ENCODE data around the gene NHLH2.

Gene NHLH2

DNA sequence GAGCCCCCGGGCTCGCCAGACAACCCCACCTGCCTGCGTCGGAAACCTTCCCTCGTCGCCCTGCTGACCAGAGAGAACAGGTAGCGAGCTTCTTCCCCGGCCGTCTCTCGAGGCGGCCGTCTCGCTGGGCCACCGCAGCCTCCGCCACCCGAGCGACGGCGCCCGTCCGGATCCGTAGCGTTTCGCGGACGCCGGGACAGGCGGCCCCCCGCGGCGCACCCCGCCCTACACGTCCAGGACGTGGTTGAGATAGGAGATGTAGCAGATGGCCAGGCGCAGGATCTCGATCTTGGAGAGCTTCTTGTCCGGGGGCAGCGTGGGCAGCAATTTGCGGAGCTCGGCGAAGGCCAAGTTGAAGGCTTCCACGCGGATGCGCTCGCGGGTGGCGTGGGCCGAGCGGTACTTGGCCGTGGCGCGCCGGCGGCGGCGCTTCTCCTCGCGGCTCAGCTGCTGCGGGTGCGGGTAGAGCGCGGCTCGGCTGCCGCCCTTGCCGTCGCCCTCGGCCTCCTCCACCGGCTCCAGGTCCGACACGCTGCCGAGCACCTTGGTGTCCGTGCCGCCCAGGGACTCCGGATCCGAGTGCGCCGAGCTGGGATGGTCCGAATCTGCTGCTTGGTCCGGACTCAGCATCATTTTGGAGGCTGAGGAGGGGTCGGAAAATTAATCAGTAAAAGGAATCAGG is 3.0 kb downstream of the NHLH2 start:
- DNase-seq: no peak

DNA sequence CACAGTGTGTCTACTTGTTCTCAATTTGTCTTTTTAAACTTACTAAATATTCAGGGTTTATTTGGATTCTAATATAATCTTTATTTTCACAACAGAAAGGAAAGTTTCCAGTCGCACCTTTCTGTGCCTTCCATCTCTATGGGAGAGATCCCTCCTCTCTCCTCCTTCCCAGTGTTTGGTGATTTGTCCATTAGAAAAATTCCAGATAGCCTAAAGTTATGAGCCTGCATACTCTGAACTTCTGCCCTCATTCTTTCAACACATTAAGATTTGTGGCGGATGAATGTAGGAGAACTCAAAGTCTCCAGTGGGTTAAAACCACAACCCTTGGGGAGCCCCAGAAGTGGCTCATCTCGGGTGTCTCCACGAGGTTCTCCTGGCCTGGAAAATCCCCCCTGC is 3.6 kb downstream of the NHLH2 start:
- no peak for DNase-seq

DNA sequence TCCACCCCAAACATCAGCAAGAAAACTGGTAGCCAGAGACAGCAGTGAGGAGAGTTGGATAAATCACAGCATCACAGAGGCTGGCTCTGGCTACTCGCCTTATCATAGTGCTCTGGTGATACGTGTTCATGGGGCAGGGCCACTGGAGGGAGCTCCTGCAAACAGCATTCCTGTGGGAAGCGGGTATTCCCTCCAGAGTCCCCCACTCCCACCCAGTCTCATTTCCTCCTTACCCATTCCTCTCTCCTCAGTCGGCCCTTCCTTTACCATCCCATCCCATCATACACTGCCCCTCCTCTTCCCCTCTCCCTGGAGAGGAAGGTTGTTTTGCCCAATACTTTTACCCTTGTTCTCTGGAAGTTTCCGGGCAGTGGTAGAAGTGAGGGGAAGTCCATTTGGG is 7.1 kb downstream of the NHLH2 start:
- DNase-seq: no peak

DNA sequence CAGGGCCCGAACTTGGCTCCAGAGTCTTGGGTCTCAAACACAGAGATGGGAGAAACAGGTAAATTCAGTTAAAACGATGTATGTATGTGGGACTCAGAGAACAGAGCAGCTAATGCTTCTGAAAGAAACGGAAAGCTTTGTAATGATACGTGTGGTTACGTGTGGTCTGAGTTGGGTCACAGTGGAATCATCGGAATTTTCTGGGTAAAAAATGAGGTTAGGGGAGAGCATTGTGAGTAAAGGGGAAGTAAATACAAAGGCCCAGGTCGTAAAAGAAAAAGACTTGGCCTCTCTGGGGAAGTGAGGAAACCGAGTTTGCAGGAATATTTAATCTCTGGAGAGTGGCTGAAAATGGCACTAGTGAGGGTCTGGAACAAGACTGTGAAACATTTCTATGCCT is 8.3 kb downstream of the NHLH2 start:
- no peak for DNase-seq

DNA sequence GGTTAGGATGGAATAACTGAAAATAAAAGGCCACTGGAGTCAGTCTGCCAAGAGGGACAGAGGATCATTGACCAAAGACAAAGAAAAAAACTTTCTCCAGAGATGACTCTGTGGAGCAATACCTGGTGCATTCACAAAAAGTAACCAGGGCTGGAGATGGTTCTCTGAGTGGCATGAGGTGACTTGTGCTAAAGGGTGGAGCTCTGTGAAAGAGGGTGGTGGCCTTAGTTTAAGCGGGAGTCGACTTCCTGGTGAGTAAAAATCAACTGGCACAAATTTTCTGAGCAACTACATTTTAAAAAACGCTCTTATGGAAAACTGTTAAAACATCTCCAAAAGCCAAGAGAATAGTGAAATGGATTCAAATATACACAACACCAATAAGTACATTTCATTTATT is 10.0 kb downstream of the NHLH2 start:
- no peak for DNase-seq

DNA sequence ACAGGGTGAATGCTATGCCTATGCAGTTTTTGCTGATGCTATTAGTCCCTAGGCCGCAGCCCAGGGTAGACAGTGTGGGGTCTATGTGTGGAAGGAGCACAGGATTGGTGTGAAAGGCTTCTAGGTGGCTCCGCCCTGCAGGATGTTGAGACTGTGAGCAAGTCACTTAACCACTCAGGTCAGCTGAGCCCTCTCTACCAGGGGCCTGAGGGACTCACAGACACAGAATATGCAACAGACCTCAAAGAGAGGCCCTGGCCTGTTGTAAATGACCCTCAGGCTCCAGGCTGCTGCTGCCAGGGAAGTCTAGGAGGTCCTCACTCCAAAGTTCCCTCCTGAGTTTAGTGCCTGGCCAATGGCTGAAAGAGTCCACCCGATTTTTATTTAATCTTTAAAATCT is 11.0 kb downstream of the NHLH2 start:
- DNase-seq: no peak

DNA sequence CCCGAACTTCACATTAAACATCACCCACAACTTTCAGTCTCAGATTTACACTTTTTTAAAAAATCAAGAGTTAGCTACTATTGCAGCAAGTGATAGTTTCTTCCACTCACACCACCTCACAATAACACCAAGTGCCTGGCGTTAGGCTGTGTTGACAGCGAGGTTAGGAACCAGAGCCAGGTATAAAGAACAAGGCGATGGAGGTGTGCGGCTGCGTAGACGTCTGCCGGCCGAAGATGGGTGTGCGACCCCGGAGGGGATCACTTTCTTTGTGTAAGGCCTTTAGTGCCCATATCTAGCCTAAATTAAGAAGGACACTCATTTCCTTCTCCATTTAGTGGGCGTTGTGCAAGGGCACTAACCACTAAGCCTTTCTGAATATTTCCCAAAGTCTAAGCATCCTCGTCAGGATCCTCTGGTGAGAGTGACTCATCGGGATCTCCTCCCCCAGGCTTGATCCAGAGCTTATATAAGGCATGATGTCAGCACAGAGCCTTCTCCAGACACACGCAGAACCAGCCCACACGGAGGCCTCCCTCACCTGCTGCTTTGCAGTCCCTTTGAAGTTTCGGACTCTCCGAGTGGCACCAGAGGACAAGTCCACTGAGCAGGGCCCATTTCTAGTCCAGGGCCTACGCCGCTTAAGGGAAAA is 11.8 kb downstream of the NHLH2 start:
- DNase-seq: no peak

DNA sequence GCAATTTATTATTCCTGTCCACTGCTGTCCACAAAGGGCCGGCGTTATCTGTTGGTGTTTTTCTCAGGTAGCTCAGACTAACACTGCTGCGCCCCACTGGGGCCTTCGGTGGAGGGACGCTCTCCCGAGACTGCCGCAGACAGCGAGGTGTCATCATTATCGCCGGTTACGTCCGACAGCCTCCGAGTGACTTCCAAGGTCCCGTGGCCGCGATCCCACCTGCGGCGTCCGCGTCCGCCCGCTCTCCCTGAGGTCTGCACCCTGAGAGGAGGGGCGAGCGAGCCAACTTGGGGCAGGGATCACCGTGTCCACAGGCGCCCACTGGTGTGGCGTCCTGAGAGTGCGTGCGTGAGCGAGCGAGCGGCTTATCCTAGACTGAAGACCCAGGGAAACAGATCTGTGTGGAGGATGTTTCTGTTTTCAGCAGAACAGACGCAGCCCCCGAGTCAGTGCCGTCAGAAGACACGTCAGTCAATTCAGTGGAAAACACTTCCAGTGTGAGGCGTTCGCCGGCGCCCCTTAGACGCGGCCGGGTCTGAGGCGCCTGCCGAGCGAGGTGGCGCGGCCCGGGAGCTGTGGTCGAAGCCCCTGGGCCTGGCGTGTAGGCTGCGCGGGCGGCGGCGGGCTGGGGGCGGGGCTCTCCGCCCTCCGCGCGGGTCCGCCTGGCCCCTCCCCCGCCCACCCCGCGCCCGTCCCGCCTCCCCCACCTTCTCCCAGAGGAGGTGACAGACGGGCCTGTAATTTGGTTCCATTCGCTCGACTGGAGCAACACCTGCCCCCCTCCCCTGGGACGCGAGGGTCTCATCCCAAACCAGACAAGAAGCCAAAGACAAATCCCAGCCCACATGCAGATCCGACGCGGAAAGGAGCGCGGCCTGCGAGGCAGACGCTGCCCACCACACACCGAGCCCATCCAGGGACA is 12.6 kb downstream of the NHLH2 start:
- DNase-seq: no peak

DNA sequence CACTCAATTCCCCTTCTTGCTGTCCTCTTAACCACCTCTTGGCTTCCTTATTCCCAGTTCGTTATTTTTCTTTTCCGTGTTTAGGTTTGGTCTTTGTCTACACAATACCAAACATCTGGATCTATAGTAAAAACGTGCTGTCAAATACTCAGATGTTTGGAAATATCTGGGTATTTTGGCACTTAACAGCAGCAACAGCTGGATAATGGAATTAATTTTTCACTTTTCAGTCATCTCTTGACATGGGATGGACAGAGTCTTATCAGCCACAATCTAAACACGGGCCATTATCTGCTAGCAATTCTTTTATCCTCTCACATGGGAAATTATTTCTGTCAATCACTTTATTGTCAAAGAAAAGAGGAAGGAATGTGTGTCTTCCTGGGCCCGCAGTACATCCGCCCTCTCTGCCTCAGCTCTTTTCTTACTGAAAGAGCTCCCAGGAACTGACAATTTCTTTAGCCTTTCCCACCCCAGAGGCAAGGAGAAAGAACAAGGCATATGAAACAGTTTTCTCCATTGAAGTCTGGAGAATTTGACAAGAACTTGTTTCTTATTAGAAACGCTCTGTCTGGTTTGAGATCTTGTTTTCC is 13.4 kb downstream of the NHLH2 start:
- DNase-seq: no peak

DNA sequence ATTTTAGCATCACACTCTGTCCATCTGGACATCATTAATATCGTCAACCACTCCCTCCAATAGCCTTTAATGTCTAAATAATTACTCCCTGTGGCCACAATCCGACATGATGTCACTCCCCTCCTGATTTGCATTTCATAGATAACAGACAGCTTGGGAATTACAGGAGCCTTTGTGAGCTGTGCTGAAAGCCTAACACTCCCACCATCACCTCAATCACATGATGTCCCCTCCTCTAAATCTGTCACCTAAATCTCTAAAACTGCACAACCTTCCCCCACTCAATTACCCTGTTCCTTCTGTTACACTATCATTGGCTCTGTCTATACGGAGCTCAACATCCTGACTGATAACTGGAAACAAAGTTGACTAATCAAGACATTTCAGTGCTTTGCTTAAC is 14.3 kb downstream of the NHLH2 start:
- no peak for DNase-seq

DNA sequence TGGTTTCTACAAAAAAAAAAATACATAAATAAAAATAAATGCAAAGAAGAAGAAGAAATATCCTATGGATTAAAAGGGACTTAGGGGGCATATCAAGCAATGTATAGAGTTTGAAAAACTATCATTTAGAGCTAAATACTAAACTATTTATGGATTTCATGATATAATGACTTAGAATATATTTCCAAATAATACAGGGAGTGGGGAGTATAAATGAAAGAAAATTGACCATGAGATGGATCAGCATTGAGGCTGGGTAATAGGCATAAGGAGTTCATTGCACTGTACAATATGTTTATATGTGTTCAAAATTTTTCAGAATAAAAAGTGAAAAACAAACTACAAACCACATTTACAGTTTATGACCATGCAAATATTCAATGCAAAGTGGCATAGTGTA is 18.8 kb downstream of the NHLH2 start:
- DNase-seq: no peak

DNA sequence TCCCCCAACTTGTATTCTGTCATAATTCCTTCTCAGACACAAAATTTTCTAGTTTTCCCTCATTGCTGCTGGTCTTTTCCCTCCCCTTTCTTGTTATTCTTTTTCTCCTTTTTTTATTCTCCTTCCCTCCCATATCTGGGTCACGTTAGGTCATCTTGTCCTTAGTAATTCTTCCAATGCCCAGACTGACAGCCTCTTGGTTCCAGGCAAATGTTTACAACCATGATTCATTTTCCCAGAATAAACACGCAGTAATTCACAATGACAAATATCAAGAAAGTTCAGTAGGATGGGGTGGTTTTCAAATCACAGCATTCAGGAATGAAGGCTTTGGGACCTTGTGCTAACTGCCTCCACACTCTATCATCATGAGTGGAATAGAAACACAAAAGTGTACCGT is 25.2 kb downstream of the NHLH2 start:
- no peak for DNase-seq

DNA sequence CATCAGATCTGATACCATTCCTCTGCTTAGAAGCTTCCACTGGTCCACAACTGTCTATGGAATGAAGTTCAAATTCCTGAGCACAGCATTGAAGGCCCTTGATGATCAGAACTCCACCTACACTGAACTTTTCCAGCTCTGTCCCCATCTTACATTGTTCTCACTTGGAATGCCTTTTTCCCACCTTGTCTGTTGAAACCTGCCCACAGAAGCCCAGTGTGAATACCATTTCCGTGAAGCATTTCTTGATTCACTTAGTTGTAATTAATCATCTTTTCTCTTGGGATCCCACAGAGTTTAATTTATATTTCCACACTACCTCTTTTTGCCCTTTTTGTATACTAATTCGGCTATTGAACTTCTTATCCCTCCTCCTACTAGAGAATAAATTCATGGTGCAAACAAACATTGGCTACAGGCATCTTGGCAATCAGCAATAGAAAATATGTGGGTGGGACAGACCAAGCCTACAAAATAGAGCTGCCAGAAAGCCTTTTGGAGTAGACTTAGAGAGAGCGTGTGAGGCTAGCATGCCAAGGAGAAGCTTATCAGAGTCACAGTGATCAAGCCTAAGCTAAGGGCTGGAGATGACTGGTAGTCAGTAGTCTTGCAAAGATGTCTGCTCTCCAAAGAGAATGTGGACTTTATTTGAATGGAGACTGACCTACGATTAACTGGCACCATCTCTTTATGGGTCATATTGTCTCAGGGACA is 26.1 kb downstream of the NHLH2 start:
- DNase-seq: no peak

DNA sequence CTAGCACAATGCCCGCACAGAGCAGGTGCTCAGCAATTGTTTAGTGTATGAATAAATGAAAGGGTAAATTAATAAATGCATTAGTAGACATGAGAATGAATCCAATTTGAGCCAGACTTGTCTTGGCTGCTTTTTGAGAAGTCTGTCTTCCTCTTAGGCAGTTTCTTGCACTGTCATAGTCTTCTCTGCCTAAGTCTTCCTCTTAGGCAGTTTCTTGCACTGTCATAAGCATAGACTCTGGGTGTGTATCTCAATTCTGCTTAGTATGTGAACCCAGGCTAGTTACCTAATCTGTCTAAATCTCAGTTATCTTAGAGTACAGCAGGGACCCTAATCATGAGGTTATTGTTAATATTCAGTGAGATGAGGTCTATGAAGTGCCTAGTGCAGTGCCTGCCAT is 27.2 kb downstream of the NHLH2 start:
- no peak for DNase-seq

DNA sequence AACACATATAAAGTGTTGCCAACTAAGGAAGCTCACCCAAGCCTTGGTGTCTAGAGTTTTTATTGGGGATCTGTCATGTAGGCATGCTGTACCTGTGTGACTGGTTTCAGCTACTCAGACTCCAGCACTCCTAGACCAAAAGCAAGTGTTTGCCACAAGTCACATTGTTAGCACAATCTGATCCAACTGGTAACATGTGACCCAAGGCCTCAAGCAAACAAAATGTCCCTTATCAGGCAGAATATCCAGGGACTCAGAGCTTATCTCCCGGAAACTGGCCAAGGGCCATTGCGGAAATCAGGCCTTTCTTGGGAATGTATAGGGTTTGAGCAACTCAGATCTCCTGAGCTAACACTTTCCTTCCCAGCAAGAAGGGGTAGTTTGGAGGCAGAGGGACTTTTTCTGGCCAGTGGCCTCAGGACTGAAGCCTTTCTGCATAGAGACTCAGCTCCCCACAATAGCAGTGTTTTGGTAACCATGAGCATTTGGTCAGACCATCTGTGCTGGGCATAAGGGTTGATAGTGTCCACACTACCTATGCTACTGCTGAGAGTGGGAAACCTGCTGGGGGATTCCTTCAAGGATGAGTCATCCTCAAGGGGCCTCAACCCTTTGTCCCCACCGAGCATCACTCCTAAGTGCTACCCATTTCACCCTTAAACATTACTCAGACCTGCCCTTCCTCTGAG is 29.6 kb downstream of the NHLH2 start:
- no peak for DNase-seq

DNA sequence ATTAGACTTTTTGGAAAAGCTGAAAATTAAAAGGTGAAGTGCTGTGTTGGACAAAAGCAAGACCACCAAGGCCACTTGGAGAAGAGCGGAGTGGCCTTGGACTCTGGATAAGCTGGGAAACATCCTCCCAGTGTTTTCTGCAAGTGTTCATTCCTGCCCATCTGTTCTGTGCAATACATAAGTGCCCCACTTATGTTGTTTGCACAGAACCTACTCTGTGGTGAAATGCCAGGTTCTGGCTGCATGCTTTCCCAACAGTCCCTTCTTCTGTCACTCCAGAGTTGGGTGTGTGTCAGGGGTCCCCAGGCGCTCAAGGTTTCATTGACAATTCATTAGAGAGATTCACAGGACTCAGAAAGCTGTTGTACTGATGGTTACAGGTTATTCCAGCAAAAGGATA is 30.3 kb downstream of the NHLH2 start:
- DNase-seq: no peak

DNA sequence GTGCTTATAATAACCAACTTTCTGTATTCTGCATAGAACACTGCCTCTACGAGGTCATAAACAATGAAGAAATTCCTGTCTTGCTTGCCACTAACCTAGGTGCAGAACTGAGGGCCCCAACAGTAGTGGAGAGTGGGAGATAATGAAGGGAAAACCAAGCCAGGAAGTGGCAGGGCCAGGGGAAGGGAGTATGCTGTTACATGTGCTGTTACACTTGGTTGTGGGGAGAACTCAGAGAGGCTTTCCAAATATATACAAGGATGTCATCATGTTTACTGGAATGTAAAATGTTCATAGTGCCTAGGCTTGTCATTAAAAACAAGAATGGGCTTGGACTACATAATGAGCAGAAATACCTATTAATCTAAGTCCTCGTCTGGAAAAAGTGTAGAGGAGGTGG is 31.1 kb downstream of the NHLH2 start:
- DNase-seq: no peak

DNA sequence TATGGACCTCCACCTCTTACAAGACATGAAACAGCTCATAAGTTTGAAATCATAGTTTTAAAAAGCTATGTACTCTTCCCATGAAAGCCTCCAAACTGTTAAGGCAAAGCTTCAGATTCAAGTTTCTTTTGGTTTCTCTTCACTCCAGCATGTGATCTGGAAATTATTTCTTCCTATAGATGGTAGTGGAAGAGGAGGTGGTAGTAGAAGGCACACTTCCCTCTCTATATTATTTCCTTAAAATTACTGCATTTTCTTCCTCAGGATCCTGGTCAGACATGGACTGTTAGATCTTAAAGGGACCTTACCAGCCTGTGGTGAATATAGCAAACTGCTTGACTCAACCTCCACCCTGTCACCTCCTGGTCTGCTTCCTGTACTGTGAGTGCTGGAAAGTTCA is 31.9 kb downstream of the NHLH2 start:
- DNase-seq: no peak

DNA sequence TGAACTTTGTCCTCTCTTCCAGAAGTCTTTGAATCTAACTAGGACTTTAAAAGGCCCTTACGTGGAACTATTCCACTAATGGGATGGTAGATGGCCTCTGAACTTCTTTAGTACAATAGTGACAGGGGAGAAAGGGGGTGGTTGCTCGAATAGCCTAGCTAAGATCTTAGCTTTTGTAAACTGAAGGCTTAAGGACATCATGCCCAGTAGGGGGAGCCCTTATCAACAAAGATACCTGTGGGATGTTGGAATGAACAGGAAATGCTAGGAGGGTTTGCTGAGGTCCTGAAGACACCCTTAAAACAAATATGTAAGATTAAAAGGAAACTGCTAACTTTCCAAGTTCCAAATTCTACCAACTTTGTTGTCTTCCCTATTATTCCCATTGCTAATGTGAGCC is 33.2 kb downstream of the NHLH2 start:
- no peak for DNase-seq

DNA sequence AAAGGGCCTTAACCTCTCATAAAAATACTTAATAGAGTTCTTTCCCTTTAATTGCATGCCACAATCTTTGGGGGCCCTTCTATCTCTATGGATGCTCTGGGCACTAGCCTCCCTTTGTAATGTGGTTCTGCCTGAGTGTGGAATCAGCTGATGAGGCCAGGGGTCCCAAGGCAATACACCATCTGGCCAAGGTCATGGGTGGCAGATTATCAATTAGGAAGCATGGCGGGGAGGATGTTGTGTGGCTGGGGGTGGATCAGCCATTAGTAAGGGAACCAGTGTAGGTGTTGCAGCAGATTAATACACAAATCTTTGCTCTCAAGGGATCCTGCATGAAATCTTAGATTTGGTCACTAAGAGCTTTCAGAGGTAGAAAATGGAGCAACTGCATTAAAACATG is 35.3 kb downstream of the NHLH2 start:
- no peak for DNase-seq

DNA sequence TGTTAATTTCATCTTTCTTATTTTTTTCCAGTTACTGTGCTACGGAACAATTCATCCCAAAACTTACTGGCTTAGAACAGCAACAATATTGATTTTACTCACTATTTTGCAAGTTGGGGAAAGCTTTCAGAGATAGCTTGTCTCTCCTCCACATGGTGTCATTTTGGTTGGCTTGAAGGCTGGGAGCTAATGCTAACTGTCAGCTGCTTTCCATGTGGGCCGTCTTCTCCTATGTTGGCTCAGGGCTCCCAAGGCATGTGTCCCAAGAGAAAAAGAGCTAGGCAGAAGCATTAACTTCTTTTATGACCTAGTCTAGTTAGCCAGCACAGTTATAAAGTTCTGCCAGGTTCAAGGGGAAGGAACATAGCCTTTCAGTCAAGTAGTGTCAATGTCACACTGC is 38.5 kb downstream of the NHLH2 start:
- DNase-seq: no peak

DNA sequence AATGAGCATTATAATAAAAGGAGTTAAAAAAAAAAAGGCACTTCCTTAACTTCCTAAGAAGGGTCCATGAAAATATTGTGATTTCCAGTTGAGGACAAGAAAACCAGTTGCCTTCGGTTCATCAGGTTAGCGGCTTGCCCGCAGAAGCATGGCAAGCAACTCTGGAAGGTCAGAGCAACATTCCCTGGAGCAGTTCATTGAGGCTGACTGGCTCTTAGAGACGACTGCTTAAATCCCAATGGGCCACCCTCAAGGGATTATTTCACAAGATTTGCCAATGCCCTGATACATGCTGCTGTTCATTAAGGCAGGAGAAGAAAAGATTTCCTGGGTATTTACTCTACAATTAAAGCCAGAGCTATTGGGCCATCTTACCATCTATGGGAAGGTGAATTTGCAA is 43.4 kb downstream of the NHLH2 start:
- DNase-seq: no peak
